MV-4-11 (cell line): ENCODE measurements around the gene PHACTR3.

Experiments used
- DNase-seq: peaks from one replicate; lab custom pipeline; 2025; lab: John Stamatoyannopoulos, UW

Gene PHACTR3

DNA sequence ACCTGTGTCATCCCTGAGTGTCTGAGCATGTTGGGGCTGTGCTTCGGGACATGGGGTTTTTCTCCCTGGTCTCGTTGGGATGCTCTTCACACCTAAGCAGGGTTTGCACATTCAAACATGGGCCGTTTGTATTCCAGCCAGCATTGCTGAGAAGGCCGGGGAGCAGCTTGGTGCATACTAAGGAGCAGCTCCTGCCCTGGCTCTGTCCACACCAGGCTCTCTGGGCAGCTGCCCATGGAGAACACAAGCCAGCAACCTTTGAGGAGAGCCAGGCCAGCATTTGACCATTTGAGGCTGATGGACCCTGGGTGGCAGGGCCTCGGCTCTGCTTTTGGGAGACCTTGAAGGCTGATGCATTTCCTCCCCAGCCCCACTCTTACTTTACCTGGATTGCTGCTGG lies 92.1 kb downstream of the PHACTR3 start:
- DNase-seq: no peak

DNA sequence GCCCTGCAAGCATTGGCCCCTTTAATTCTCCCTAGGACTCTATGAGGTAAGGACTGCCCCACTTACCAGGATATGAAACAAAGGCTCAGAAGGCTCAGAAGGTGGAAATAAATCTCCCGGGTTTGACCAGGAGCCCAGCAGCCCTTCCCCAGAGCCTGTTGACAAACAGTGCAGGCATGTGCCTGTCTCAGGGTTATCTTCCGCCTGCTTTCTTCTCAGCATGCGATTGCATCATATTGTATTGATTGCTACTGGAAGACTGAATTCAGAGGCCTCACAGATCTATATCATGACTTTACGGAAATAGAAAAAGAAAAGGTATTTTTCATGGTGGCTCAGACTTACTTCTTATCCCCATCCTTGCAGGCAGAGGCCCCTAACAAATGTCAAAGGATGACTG lies 92.7 kb downstream of the PHACTR3 start:
- peak; percentile 16 for DNase-seq

DNA sequence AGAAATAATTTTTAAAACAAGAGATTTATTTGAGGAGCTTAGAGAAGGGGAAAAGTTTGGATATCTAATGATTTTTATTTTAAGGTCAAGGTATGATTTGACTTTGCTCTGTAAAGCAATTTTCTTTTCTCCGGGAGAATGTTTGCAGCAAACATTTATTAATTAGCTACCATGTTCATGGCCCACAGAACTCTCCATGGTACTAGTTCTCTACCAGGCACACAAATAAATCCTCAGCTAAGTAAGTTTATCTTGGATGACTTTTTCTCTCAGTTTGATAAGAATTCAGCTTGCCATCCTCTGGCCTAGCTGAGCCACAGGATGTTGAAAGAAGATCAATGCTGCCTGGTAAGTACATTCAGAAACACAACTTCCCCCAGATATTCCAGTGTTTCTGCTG lies 94.3 kb downstream of the PHACTR3 start:
- DNase-seq: no peak

DNA sequence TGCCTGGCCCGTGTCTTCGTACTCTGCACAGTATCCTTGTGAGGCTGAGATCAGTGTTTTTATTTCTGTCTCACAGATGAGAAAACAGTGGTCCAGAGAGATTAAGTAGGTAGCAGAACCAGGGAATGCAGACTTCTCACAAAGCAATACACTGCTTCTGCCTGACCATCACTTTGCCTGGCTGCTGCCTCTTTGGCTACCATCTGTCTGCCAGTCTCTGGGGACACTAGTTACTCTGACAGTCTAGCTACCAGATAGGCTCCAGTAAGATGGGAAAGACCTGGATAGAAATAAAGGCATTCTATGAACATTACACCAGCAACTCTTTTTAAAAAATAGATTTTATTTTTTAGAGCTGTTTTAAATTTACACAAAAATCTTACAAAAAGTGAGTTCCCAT lies 96.9 kb downstream of the PHACTR3 start:
- no peak for DNase-seq

DNA sequence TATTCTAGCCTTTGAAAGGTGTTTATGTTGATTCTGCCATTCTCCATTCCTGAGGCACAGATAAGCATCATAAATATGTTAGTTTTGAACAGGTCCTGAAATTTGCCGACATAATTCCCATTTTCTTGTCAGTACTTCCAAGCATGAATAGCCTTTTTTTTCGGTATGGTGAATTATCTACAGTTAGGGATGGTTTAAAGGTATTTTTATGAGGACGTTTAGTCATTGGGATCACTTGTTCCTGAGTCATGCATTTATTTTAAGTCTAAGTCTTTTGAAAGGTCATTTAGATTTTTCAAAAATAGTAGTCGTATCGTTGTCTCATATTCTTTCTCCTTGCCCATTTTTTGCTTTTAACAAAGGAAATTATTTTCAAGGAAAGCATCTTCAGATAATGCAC lies 98.7 kb downstream of the PHACTR3 start:
- no peak for DNase-seq

DNA sequence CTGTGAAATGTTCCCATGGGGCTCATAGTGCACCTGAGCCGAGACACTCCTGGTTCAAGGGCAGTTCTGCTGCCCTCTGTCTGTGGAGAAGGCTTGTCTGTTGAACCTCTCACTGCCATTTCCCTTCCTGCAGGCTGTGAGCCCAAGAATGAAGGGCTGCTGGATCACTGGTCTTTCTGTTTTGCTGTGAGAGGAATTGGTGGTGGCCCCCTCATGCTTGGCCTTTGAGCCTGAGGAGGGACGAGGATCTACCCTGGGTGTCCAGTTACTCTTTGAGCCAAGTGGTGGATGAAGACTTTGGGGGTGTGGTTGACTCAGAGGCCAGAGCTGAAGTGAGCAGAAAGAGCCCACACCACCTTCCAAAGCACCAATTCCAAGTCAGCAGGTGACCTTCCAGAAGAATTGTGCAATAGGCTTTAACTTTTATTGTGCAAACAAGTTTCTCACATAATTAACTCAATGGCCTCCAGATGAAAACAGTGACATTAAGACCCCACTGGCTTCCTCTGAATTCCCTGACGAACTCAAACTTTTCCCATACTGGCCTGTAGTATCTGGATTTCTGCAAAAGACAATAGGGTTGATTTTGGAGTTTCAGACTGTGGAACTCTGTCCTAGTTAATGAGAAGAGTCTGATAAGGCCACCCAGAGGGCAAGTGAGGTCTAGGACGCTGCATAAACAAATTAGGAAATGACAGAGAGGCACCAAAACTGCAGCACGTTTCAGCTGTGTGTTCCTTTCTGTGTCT lies 101.5 kb downstream of the PHACTR3 start:
- no peak for DNase-seq

DNA sequence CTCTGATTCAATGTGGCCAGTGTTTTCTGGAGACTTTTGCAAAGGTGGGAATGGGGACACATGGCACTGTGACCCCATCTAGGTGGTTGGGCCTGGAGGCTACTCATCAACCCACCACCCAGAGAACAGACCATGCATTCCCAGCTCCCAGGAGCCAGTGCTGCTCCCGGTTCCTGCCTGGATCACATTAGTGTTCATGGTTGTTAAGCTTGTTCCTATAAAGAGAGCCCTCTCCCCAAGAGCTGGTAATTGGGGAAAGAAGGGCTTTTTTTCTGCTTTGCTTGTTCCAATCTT lies 102.0 kb downstream of the PHACTR3 start:
- no peak for DNase-seq

DNA sequence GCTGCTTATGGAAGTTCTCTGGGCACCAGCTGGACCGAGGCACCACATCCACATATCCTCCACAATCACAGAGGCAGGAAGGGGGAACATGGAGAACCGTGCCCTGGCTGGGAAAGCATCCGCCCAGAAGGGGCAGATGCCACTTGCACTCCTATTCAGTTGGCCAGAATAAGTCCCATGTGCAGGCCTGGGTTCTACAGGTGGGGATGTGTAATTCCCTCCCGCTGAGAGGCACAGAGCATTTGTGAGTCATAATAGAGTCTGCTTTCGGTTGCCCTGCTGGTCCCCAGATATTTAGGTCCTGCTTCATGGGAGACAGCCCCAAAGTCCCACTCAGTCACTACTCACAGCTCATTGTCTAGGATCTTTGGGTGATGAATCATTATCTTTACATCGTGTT lies 104.0 kb downstream of the PHACTR3 start:
- no peak for DNase-seq

DNA sequence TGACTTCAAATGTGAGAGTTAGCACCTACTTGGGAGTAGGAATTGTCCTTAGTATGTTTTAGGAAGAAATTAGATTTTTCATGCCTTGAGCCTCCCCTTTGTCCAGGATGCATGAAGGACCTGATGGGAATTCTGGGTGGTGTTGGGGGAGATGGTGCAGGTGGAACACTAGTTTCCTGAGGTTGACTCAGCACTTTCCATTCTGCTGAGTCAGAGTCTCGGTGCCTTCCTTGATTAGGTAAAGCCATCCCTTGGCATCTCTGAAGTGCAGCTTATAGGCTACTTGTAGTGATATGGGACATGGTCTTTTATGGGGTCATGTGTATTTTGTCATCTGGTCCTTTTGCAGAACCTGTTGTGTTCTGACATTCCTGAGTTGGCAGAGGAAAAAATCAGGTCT lies 105.3 kb downstream of the PHACTR3 start:
- DNase-seq: no peak

DNA sequence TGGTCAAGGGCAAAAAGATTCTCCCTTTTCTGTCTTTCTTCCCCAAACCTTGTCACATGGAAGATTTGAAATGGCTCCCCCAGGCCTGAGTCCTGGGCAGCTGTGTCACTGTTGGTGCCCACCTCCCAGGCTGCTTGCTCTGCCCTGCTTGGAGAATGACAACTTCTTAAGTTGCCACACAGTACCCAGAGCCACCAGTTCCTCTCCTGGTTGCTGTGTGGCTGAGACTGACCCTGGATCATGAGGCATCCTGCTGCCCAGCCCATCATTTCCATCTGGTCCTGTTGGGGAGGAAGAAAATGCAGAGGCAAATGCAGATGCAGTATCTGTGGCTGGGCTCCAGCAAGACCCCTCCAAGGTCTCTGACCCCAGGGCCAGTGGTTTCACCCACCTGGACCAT lies 113.7 kb downstream of the PHACTR3 start:
- DNase-seq: peak; percentile 45

DNA sequence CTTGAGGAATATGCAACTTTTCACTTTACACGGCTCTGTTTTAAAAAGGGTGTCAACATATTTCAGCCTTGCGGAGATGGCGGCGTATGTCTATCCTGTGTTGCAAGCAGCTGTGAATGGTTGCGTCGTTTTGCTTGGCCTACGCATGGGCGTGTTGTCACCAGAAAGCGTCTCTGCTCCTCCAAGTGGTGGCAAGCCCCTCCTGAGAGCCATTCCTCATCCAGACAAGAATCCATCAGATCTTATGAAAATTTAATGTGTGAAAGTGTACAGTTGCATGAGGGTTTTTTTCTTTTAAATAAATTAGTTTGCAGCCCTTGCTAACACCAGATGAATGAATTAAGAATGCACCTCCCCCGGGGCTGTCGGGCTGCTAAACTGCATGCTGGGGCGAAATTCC lies 114.4 kb downstream of the PHACTR3 start:
- DNase-seq: peak; percentile 55

DNA sequence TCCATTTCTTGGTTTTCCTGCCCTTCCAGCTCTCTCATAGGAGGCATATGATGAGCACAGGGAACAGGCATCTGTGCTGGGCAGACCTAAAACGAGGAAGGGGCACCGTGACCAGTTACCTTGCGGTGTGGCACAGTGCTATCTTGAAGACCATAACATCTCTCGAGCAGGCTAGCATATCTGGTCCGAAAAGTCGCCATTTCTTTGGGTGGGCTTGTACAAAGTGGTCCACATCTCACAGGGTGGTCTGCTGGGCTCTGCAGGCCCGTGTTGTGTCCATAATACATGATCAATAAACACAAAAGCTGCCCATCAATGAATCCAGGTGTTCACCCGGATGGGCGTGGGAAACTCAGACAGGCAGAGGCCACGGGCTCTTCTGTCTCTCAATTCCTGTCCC lies 115.7 kb downstream of the PHACTR3 start:
- DNase-seq: no peak

DNA sequence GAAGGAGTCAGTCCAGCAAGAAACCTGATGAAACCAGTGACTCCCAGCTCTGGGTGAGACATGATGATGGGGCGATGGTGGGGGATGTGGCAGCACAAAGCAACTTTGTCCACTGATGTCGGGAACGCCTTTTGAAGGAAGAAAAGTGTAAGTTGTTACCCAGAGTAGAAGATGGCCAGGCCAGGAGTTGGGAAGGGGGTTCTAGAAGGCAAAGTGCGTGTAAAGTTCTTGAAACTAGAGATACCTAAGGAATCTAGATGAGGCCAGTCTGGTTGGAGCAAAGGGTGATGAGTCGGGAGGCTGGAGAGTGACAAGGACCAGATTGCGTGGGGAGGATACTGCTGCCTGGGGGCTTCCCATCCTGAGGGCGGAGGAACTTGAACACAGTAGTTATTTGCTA lies 117.0 kb downstream of the PHACTR3 start:
- no peak for DNase-seq

DNA sequence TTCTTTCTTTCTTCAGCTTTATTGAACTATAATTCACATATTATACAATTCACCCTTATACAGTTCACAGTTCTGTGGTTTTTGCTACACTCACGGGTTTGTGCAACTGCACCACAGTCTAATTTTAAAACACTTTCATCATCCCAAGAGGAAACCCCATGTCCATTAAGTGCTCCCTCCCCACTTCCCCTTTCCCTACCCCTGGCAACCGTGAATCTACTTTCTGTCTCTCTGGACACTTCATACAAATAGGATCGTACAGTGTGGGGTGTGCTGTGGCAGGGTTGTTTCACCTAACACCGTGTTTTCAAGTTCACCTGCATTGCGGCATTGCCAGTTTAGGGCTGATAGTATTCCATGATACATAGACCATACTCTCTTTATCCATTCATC lies 118.8 kb downstream of the PHACTR3 start:
- peak; percentile 98 for DNase-seq

DNA sequence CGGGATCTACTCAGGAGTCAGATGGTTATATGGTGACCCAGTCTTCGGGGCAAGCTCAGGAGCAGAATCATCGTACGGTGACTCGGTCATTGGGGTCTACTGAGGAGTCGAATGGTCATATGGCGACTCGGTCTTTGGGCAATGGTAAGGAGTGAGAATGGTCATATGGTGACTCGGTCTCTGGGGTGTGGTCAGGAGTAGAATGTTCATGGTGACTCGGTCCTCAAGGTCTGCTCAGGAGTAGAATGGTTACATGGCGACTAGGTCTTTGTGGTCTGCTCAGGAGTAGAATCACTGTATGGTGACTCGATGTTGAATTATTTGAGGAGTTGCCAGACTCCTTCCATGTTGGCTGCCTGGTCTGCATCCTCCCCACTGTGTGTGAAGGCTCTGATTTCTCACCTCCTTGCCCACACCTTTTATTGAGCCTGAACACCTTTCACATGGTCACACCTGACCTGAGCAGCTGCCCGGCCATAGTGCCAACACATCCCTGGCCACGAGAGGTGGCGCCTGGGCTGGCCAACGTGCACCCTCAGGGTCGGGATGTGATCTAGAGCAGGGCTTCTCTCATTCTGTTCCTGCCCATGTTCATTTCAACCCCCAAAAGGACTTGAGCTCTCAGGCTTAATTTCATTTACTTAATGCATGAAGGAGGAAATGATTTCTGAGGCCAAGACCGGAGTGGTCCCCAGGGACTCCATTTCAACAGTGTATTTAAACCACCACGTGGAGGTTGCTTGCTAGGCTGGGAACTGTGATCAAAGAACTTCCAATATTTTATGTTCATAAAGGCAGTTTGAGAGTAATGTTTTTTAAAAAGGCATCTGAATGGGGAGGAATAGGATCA lies 119.5 kb downstream of the PHACTR3 start:
- peak; percentile 51 for DNase-seq

DNA sequence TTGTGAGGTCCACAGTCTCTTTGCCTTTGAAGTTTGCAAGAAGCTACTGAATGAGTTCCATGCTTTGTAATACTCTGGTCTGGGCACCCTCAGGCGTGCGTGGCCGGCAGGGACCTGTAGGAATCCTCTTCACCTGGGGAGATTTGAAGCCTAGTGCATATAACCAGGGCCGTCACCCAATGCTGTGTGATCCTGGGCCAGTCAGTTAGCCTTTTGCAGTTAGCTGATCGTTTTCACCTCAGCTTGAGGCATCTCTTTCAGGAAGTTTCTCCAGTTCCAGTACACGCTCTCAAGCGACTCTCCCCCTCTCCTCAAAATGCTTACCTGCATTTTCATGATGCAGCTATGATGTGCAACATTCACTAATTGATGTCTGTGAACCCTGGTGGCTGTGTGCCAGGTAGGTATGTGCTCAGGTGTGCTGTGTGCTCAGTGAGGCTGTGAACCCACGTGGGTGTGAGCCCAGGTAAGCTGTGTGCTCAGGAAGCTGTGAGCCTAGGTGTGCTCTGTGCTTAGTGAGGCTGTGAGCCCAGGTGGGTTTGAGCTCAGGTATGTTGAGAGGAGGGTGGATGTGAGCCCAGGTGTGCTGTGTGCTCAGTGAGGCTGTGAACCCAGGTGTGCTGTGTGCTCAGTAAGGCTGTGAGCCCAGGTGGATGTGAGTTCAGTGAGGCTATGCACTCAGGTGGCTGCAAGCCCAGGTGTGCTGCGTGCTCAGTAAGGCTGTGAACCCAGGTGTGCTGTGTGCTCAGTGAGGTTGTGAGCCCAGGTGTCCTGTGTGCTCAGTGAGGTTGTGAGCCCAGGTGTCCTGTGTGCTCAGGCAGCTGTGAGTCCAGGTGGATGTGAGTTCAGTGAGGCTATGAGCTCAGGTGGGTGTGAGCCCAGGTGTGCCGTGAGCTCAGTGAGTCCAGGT lies 120.4 kb downstream of the PHACTR3 start:
- DNase-seq: no peak

DNA sequence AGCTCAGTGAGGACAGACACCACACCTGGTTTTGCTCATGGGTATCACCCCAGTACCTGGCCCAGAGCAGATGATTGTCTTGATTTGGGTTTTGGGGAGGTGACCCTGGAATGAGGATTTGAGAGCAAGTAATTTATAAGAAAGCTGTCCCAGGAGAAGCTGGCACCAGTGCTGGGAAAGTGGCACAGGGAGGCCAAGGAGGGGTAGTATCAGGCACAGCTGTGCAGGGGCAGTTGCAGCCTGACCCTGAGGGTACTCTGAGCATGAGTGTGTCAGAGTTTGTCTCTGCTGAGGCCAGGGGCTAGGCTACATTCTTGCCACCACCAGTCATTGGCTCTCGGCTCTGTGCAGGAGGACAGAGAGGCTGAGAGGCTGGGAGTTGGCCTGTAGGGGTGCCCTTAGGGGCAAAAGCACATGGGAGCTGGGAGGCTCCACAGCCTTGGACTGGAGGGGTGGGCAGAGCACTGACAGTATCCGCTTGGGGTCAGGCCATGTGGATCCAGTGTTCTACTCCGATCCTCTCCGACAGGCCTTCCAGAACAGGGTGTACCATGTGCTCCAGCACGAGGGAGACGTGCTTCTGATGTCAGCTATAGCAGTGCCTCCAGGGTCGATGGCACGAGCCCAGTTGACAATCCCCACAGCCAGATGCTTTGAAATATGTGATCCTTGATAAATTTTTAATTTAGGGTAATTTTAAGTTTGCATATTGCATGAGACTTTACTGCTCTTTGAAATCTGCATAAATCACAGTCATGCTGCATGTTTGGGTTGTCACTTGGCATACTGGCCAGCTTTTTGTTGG lies 121.3 kb downstream of the PHACTR3 start:
- no peak for DNase-seq

DNA sequence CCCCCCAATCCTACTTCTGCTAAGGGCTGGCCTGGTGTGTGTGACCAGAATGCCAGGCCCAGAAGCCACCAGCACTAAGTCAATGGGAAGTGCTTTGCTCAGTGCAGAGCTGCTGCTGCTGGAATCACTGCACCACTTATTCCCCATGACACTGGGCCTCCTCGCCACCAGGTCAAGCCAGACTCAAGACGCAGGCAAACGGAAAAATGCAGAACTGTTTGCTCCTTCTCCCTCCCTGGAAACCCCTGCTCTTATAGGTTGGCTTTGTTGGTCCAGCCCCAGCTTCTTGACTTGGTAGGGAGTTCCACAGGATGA lies 121.9 kb downstream of the PHACTR3 start:
- no peak for DNase-seq

DNA sequence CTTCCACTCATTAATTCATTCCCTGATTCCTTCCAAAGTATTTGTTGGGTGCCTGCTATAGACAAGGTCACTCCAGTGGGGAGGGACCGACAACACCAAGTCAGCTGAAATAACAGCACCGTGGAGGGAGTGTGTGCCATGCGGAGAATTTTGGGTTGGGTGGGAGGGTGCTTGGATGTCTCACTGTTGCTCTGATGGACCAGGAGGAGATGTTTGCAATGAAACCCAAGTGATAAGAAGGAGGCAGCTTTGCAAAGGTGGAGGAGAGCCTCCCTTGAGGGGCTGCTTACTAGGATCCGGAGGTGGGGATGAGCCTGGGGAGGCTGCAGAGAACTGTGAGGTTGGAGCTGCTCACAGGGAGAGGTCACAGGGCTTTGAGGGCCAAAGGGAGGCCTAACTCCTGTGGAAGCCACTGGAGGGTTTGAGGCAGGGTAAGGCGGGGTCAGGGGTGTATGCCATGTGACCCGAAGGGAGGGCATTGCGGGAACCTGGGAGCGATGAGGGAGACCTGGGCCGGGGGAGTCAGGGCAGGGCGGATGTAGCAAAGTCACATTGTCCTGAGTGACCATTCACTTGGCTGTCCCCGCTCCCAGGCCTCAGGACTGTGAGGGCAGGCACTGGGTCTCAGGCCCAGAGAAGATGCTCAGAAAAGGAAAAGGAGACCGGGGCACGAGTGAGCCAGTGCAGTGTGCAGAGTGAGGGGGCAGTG lies 124.5 kb downstream of the PHACTR3 start:
- DNase-seq: no peak

DNA sequence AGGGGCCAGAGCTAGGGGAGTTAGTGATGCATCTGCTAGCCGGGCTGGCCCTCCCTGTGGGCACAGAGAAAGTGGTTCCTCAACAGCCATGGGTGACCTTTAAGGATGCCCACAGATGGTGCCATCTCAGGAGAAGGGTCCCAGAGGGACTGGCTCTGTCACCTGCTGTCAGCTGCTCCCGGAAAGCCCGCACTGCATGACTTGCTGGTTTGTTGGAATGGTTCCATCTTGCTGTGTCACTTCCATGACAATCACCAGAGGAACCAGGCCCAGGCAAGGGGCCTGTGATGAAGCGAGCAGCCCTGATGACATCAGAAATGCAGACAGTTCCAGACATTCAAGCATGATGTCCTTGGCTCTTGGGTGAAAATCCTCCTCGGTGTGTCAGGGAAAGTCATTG lies 125.2 kb downstream of the PHACTR3 start:
- DNase-seq: no peak

DNA sequence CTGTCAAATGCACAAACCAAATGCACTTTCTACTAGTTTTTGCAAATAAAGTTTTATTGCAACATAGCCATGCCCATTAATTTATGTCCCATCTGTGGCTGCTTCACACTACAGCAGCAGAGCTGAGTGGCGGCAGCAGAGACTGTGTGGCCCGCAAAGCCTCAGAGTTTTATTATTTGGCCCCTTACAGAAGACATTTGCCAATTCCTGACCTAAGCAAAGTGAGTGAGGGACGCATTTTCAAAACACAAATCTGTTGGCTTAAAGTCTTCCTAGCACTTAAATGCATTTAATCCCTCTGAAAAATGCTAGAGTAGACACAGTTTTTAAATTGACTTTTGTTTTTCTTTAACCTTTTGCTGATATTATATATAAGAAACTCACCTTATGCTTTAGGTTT lies 126.4 kb downstream of the PHACTR3 start:
- DNase-seq: peak; percentile 29
